CD14-positive monocyte (primary cell): ENCODE results near the gene FOXO3. TPM values are rescaled to one million over a fixed set of nuclear protein-coding genes. Genes with fewer than 3 reads are reported as not detected.

Experiments
- DNase-seq, 3 donors: peaks; one replicate each; pipeline ENCODE4 v3.0.0-alpha.2; 2011 to 2022
- H2AFZ ChIP-seq: 2 replicates; pipeline ENCODE4 v1.6.0; 2012; ENCODE audit warnings: mild to moderate bottlenecking, low read depth, low read length, inconsistent platforms; ENCODE audit not compliant: insufficient read depth, poor library complexity, severe bottlenecking
- H3K27ac ChIP-seq, 2 donors: 1 replicate in 1 of 2; 2 replicates in 1 of 2; pipeline ENCODE4 v1.5.1; 2012 to 2013; ENCODE audit warnings: low read length in 2 of 2, control low read depth in 1 of 2, inconsistent platforms in 1 of 2, low read depth in 1 of 2, mild to moderate bottlenecking in 1 of 2
- H3K27me3 ChIP-seq, 2 donors: one replicate each; pipeline versions ENCODE4 v1.6.0 to v1.6.1; 2011 to 2013; ENCODE audit warnings: low read length in 2 of 2; ENCODE audit not compliant: control insufficient read depth in 2 of 2, insufficient read depth in 2 of 2
- H3K36me3 ChIP-seq, 2 donors: replicated peaks in 1 of 2; 1 replicate in 1 of 2; 2 replicates in 1 of 2; pipeline versions ENCODE4 v1.5.1 to v1.6.1; 2012 to 2013; ENCODE audit warnings: low read length in 2 of 2, control low read depth in 1 of 2, inconsistent platforms in 1 of 2, mild to moderate bottlenecking in 1 of 2; ENCODE audit not compliant: insufficient read depth in 2 of 2, control insufficient read depth in 1 of 2
- H3K4me1 ChIP-seq, 2 donors: 1 replicate in 1 of 2; 2 replicates in 1 of 2; pipeline versions ENCODE4 v1.5.1 to v1.6.1; 2012 to 2013; ENCODE audit warnings: low read length in 2 of 2, control low read depth in 1 of 2, inconsistent platforms in 1 of 2, mild to moderate bottlenecking in 1 of 2, moderate library complexity in 1 of 2; ENCODE audit not compliant: insufficient read depth in 2 of 2, control insufficient read depth in 1 of 2
- H3K4me2 ChIP-seq: replicated peaks from 2 replicates; pipeline ENCODE3; 2012; ENCODE audit warnings: low read length, moderate library complexity, mild to moderate bottlenecking; ENCODE audit not compliant: poor library complexity, severe bottlenecking; ENCODE audit errors: extremely low read depth
- H3K4me3 ChIP-seq, 3 experiments: fragments of 200-600 bp in 1 of 3; sonication (generic) in 1 of 3; replicated peaks in 1 of 3; 1 replicate in 2 of 3; 2 replicates in 1 of 3; pipeline ENCODE4 v1.5.1; 2011 to 2013; ENCODE audit warnings: low read length in 3 of 3, mild to moderate bottlenecking in 3 of 3, control low read depth in 2 of 3, low read depth in 2 of 3, inconsistent platforms in 1 of 3, moderate library complexity in 1 of 3
- H3K79me2 ChIP-seq: 2 replicates; pipeline ENCODE4 v1.6.0; 2012; ENCODE audit warnings: mild to moderate bottlenecking, control low read depth, inconsistent platforms, low read length, moderate library complexity; ENCODE audit not compliant: insufficient read depth
- H3K9ac ChIP-seq: 2 replicates; pipeline ENCODE4 v1.6.0; 2017; ENCODE audit warnings: low read length, mild to moderate bottlenecking; ENCODE audit not compliant: insufficient read depth, poor library complexity, severe bottlenecking
- H3K9me3 ChIP-seq, 2 donors: replicated peaks in 1 of 2; 1 replicate in 1 of 2; 2 replicates in 1 of 2; pipeline versions ENCODE4 v1.5.1 to v1.6.1; 2012 to 2013; ENCODE audit warnings: low read length in 2 of 2, control low read depth in 1 of 2; ENCODE audit not compliant: control insufficient read depth in 1 of 2, insufficient read depth in 1 of 2
- H4K20me1 ChIP-seq: 2 replicates; pipeline ENCODE4 v1.6.0; 2012; ENCODE audit warnings: mild to moderate bottlenecking, low read length, control low read depth, moderate library complexity; ENCODE audit not compliant: insufficient read depth
- H3K27ac Mint-ChIP-seq, 7 donors: one replicate each; pipeline ENCODE4 v1.8.0; 2020; ENCODE audit warnings: mild to moderate bottlenecking in 7 of 7, mixed read lengths in 7 of 7, moderate library complexity in 6 of 7, inconsistent platforms in 2 of 7
- H3K27me3 Mint-ChIP-seq, 3 donors: one replicate each; pipeline ENCODE4 v1.8.0; 2021 to 2022; ENCODE audit warnings: low read depth in 3 of 3, mild to moderate bottlenecking in 3 of 3, mixed read lengths in 3 of 3, moderate library complexity in 3 of 3, inconsistent platforms in 1 of 3
- H3K36me3 Mint-ChIP-seq, 2 donors: one replicate each; pipeline ENCODE4 v1.8.0; 2020; ENCODE audit warnings: mixed read lengths in 2 of 2, inconsistent platforms in 1 of 2, mild to moderate bottlenecking in 1 of 2
- H3K4me1 Mint-ChIP-seq: one replicate; pipeline ENCODE4 v1.8.0; 2020; ENCODE audit warnings: mild to moderate bottlenecking, mixed read lengths
- H3K4me3 Mint-ChIP-seq, 2 donors: one replicate each; pipeline ENCODE4 v1.8.0; 2020; ENCODE audit warnings: mild to moderate bottlenecking in 2 of 2, mixed read lengths in 2 of 2, moderate library complexity in 1 of 2
- H3K9me3 Mint-ChIP-seq, 7 donors: one replicate each; pipeline ENCODE4 v1.8.0; 2020 to 2022; ENCODE audit warnings: mixed read lengths in 7 of 7, mild to moderate bottlenecking in 6 of 7, moderate library complexity in 6 of 7, inconsistent platforms in 2 of 7
- CTCF ChIP-seq: fragments of 200-600 bp; IDR thresholded peaks from one replicate; pipeline ENCODE4 v1.8.0; 2022; ENCODE audit warnings: antibody characterized with exemption, mild to moderate bottlenecking
- WGBS: methylation state at CpG from one replicate; pipeline ENCODE4 v1.1.5; 2013; ENCODE audit warnings: missing lambda C conversion rate; ENCODE audit not compliant: insufficient coverage; 5-methylcytosine and 5-hydroxymethylcytosine counted together
- intact Hi-C, 2 donors: fragments of 100-400 bp; cut with micrococcal nuclease; formaldehyde crosslinking; loops; one replicate each; pipeline versions ENCODE4 v1.15.0 to v1.15.1; 2023
- polyA plus RNA-seq, 3 donors: library from polyadenylated mRNA; depleted of rRNA in 1 of 3; unstranded in 2 of 3; stranded (reverse) in 1 of 3; fragments of 300-500 nt in 2 of 3; fragments of >200 nt in 1 of 3; fragmentation: Illumina TruSeq in 2 of 3; gene quantifications; 1 replicate in 2 of 3; 2 replicates in 1 of 3; pipeline ENCODE4 v1.2.3, GENCODE V29; 2012 to 2021

The FOXO3 gene
- polyA plus RNA-seq, 3 donors: 15.4 to 23.2 (median 17.5) TPM

- intact Hi-C loops: no loop called here
- Histone ChIP-seq H3K4me3 (no peak overlapping the region), H3K36me3 (no peaks in the 10 kb centered on the region), H3K9ac (no peak overlapping the region), H4K20me1 (peaks cover 100% of the 10 kb centered on the region), H3K4me2 (no peak overlapping the region), H2AFZ (no peak overlapping the region), H3K79me2 (peaks cover 78% of the 10 kb centered on the region), H3K27me3 (no peaks in the 10 kb centered on the region), H3K9me3 (no peaks in the 10 kb centered on the region), H3K4me1 (peaks cover 23 to 24% of the 10 kb centered on the region in 2 donors), H3K27ac (no peak overlapping the region)
- WGBS: 96% methylated on average over 2 of the region's 4 CpGs
- Mint-ChIP-seq H3K27me3 (no peaks in the 10 kb centered on the region), H3K4me3 (no peak overlapping the region), H3K9me3 (no peaks in the 10 kb centered on the region), H3K4me1 (peaks cover 34% of the 10 kb centered on the region), H3K36me3 (peaks cover 25 to 49% of the 10 kb centered on the region in 2 donors), H3K27ac (no peak overlapping the region)
- TF ChIP-seq CTCF: no peak
- DNase-seq: no peak
These were observed 83.5 kb downstream of the FOXO3 start for GRCh38 chr6:108644252-108644651.

GRCh38 chr6:108648191-108648590, 87.5 kb downstream of the FOXO3 start:
- no peak overlapping the region for H3K4me3 ChIP-seq
- Mint-ChIP-seq H3K27ac (peak overlapping the region in 1 of 7 donors; percentile 21), H3K4me1 (peaks cover 66% of the 10 kb centered on the region), H3K9me3 (no peaks in the 10 kb centered on the region), H3K4me3 (no peak overlapping the region), H3K27me3 (no peaks in the 10 kb centered on the region), H3K36me3 (peaks cover 25 to 46% of the 10 kb centered on the region in 2 donors)
- no peak overlapping the region for H2AFZ ChIP-seq
- H3K4me2 ChIP-seq: peak overlapping the region; percentile 43
- no CpG with 5 or more reads among the region's 3 CpGs for WGBS
- peaks cover 100% of the 10 kb centered on the region for H4K20me1 ChIP-seq
- no peak overlapping the region for H3K9ac ChIP-seq
- H3K27me3 ChIP-seq: no peaks in the 10 kb centered on the region
- H3K27ac ChIP-seq: no peak overlapping the region
- intact Hi-C loops: no loop called here
- peaks cover 61 to 63% of the 10 kb centered on the region in 2 donors for H3K4me1 ChIP-seq
- peaks cover 88% of the 10 kb centered on the region for H3K79me2 ChIP-seq
- H3K9me3 ChIP-seq: no peaks in the 10 kb centered on the region
- H3K36me3 ChIP-seq: no peaks in the 10 kb centered on the region
- TF ChIP-seq CTCF: no peak
- peak; percentile 25 to 64 (median 45) for DNase-seq
